Ovary (tissue), 9 donors: Measurements from ENCODE around the gene LRRC75A. TPM values are rescaled to one million over a fixed set of nuclear protein-coding genes. Genes with fewer than 3 reads are reported as not detected.

Source experiments
- DNase-seq, 5 donors: peaks; one replicate each; pipeline ENCODE4 v3.0.0-alpha.2; 2019 to 2020
- H3K27ac ChIP-seq, 2 donors: fragments of 200-600 bp; one replicate each; pipeline versions ENCODE4 v1.5.1 to v1.8.0; 2019 to 2022
- H3K27me3 ChIP-seq: fragments of 200-600 bp; one replicate; pipeline ENCODE4 v1.8.0; 2022
- H3K36me3 ChIP-seq: fragments of 200-600 bp; sonication (generic); one replicate; pipeline ENCODE4 v1.5.1; 2019
- H3K4me1 ChIP-seq: one replicate; pipeline ENCODE4 v1.8.1; 2013; ENCODE audit warnings: mild to moderate bottlenecking, moderate library complexity; ENCODE audit not compliant: insufficient read depth
- H3K4me3 ChIP-seq: fragments of 200-600 bp; sonication (generic); one replicate; pipeline ENCODE4 v1.5.1; 2017
- H3K9me3 ChIP-seq, 2 donors: fragments of 200-600 bp in 1 of 2; sonication (generic) in 1 of 2; one replicate each; pipeline versions ENCODE4 v1.5.1 to v1.8.1; 2013 to 2019; ENCODE audit warnings: mild to moderate bottlenecking in 1 of 2, moderate library complexity in 1 of 2
- CTCF ChIP-seq, 3 donors: fragments of 450-650 bp in 2 of 3; fragments of 200-600 bp in 1 of 3; IDR thresholded peaks; one replicate each; pipeline versions ENCODE4 v1.5.1 to v1.8.0; 2016 to 2022; ENCODE audit warnings: antibody characterized with exemption in 3 of 3, mild to moderate bottlenecking in 1 of 3
- EP300 ChIP-seq: sonication (generic); formaldehyde crosslinking; IDR thresholded peaks from one replicate; pipeline ENCODE4 v1.6.1; 2017; ENCODE audit warnings: antibody characterized with exemption
- POLR2A ChIP-seq: fragments of 450-650 bp; IDR thresholded peaks from one replicate; pipeline ENCODE4 v1.6.1; 2017; ENCODE audit warnings: antibody characterized with exemption, mild to moderate bottlenecking, moderate library complexity
- WGBS, 3 donors: extraction: QIAGEN DNeasy Blood & Tissue Kit in 1 of 3; methylation state at CpG; one replicate each; pipeline versions ENCODE4 v1.1.5 to v1.1.7; 2013 to 2017; 5-methylcytosine and 5-hydroxymethylcytosine counted together
- intact Hi-C, 4 donors: fragments of 100-400 bp; cut with DNase I; formaldehyde crosslinking; loops; one replicate each; pipeline versions ENCODE4 v1.11.0 to v1.15.1; 2022 to 2023
- polyA plus RNA-seq, 2 donors: library from polyadenylated mRNA; stranded (reverse); fragments of 200-250 nt in 1 of 2; fragments of 350-450 nt in 1 of 2; fragmentation: Illumina TruSeq in 1 of 2; extraction: RNeasy Lipid Tissue Mini Kit (QIAGEN cat#74804) in 1 of 2; gene quantifications; one replicate each; pipeline ENCODE4 v1.2.3, GENCODE V29; 2013 to 2014
- total RNA-seq, 7 donors: library from RNA; depleted of rRNA in 2 of 7; stranded (reverse); fragments of >200 nt in 2 of 7; fragmentation: NEBNext Ultra II Directional in 3 of 7; extraction: Animal tissue kit (Norgen Biotek cat#: 25700) in 3 of 7; gene quantifications; one replicate each; pipeline versions ENCODE4 v1.1.0 to v1.2.4, GENCODE V29; 2016 to 2023
- donor health status: DM: no; HTN: no; CAD: no; lungs with moderate emphysema.
- donor health status: DM: no; HTN: no; CAD: no.
- donor health status: Bipolar disorder and iron deficiency.
- donor health status: DM: yes; HTN: yes; CAD: no.
- donor health status: DM: no; HTN: no; CAD: no.
- donor health status: DM: yes; HTN: yes; CAD: no.

The LRRC75A gene
- total and polyA plus RNA-seq, 9 donors = 1.0 to 12.5 (median 4.1) TPM

GRCh38 chr17:16479264-16479663, 12.7 kb downstream of the LRRC75A start:
- Histone ChIP-seq H3K4me1 (peaks cover 9% of the 10 kb centered on the region), H3K27me3 (no peaks in the 10 kb centered on the region), H3K36me3 (no peaks in the 10 kb centered on the region), H3K27ac (no peak overlapping the region), H3K4me3 (no peak overlapping the region), H3K9me3 (no peaks in the 10 kb centered on the region)
- DNase-seq = no peak
- TF ChIP-seq CTCF (IDR thresholded peaks at IDR 0.05) = no peak
- no peak for TF ChIP-seq EP300
- no peak for TF ChIP-seq POLR2A
- WGBS, 3 donors = 92 to 96% (median 93%) methylated on average over 2 of the region's 2 CpGs
- intact Hi-C loops = no loop called here

- no peak for DNase-seq
- peaks cover 9% of the 10 kb centered on the region for H3K4me1 ChIP-seq
Measured at GRCh38 chr17:16478649-16479048, 13.3 kb downstream of the LRRC75A start.

GRCh38 chr17:16477666-16478065, 14.3 kb downstream of the LRRC75A start:
- no peak for DNase-seq
- no peaks in the 10 kb centered on the region for H3K27me3 ChIP-seq
- intact Hi-C loops = no loop called here
- peak overlapping the region; percentile 21 to 43 for H3K27ac ChIP-seq
- WGBS, 3 donors = 55 to 68% (median 60%) methylated on average over 8 of the region's 8 CpGs
- no peaks in the 10 kb centered on the region for H3K36me3 ChIP-seq
- no peak for TF ChIP-seq POLR2A
- no peak for TF ChIP-seq CTCF (IDR thresholded peaks at IDR 0.05)
- TF ChIP-seq EP300 = no peak
- H3K9me3 ChIP-seq = no peaks in the 10 kb centered on the region
- H3K4me3 ChIP-seq = no peak overlapping the region
- peaks cover 9% of the 10 kb centered on the region for H3K4me1 ChIP-seq

More at GRCh38 chr17:16478649-16479048, 13.3 kb downstream of the LRRC75A start:
- H3K9me3 ChIP-seq = no peaks in the 10 kb centered on the region
- TF ChIP-seq POLR2A (no peak), CTCF (IDR thresholded peaks at IDR 0.05) (no peak), EP300 (no peak)
- intact Hi-C loops = no loop called here
- H3K36me3 ChIP-seq = no peaks in the 10 kb centered on the region
- no peaks in the 10 kb centered on the region for H3K27me3 ChIP-seq
- no peak overlapping the region for H3K27ac ChIP-seq
- WGBS, 3 donors = 53 to 72% (median 67%) methylated on average over 6 of the region's 6 CpGs
- no peak overlapping the region for H3K4me3 ChIP-seq

GRCh38 chr17:16477255-16477654, 14.7 kb downstream of the LRRC75A start:
- TF ChIP-seq CTCF (IDR thresholded peaks at IDR 0.05) (no peak), POLR2A (no peak), EP300 (no peak)
- DNase-seq = peak; percentile 60 to 82 (median 67)
- H3K36me3 ChIP-seq = no peaks in the 10 kb centered on the region
- 4 to 10% (median 5%) methylated on average over 5 of the region's 5 CpGs for WGBS, 3 donors
- H3K9me3 ChIP-seq = no peaks in the 10 kb centered on the region
- H3K27ac ChIP-seq = peak overlapping the region; percentile 21 to 43
- H3K4me1 ChIP-seq = peaks cover 9% of the 10 kb centered on the region
- H3K4me3 ChIP-seq = no peak overlapping the region
- no peaks in the 10 kb centered on the region for H3K27me3 ChIP-seq
- intact Hi-C loops = no loop called here
